Measurements from ENCODE around the gene CXCL14.

DNA sequence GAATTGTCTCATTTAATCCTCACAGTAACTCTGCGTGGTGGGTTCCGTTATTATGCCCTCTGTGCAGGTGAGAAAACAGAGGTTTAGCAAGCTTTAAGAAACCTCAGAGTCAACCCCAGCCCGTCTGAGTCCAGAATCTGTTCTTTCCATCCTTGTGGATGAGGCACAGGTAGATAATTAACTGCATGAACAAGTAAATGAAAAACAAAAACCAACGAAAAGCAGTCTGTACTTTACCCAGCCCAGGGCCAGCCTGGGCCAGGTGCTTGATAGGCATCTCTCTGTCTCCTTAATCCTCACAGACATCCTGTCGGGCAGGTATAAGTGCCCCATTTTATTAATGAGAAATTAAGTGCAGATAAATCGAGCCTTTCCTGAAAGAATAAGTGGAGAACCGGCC, 25.3 kb upstream of the CXCL14 start:
- no peak for TF ChIP-seq CTCF (conservative IDR thresholded peaks at IDR 0.05; ENCODE audit: low read depth in 2 of 2)
- no peak for TF ChIP-seq POLR2AphosphoS5 (IDR thresholded peaks at IDR 0.05; ENCODE audit: low read depth)
- no peak for TF ChIP-seq EZH2phosphoT487 (IDR thresholded peaks at IDR 0.05; ENCODE audit: unreplicated experiment)
- TF ChIP-seq ZNF114 (CRISPR knock-in tag; IDR thresholded peaks at IDR 0.05), result no peak
- TF ChIP-seq REST (IDR thresholded peaks at IDR 0.05; ENCODE audit: unreplicated experiment), result no peak
